GM19351 (cell line): ENCODE data around the gene TP73.

Source experiments
- ATAC-seq: cut with Tn5 transposase; IDR thresholded peaks from one replicate; pipeline ENCODE4 v1.9.1; 2021; ENCODE audit warnings: mild to moderate bottlenecking, moderate library complexity; ENCODE audit not compliant: unreplicated experiment

Gene TP73

GRCh38 chr1:3756394-3756793 lies 104.1 kb downstream of the TP73 start:
- no peak for ATAC-seq

- no peak for ATAC-seq
Observed at GRCh38 chr1:3759164-3759563, 106.8 kb downstream of the TP73 start.

- no peak for ATAC-seq
Observed at GRCh38 chr1:3759796-3760195, 107.5 kb downstream of the TP73 start.

- no peak for ATAC-seq
Observed at GRCh38 chr1:3761296-3762010, 109.1 kb downstream of the TP73 start.

- no peak for ATAC-seq
Observed at GRCh38 chr1:3762151-3762872, 110.0 kb downstream of the TP73 start.

GRCh38 chr1:3762873-3763228 lies 110.5 kb downstream of the TP73 start:
- no peak for ATAC-seq

- no peak for ATAC-seq
Observed at GRCh38 chr1:3763351-3764125, 111.2 kb downstream of the TP73 start.

- ATAC-seq, result no peak
Observed at GRCh38 chr1:3767328-3767925, 115.1 kb downstream of the TP73 start.

GRCh38 chr1:3768811-3769390 lies 116.6 kb downstream of the TP73 start:
- ATAC-seq, result no peak

GRCh38 chr1:3770047-3770765 lies 117.9 kb downstream of the TP73 start:
- ATAC-seq, result no peak

GRCh38 chr1:3771108-3772026 lies 119.1 kb downstream of the TP73 start:
- ATAC-seq, result no peak

- ATAC-seq, result peak; percentile 63
Observed at GRCh38 chr1:3772027-3772714, 119.9 kb downstream of the TP73 start.

- ATAC-seq, result no peak
Observed at GRCh38 chr1:3772715-3773571, 120.6 kb downstream of the TP73 start, which contains the start of gene SMIM1. SMIM1 (plus strand) TSS chr1:3772749; CDS start chr1:3775374, 2,625 bp downstream.

GRCh38 chr1:3773572-3774275 lies 121.4 kb downstream of the TP73 start:
- no peak for ATAC-seq

- no peak for ATAC-seq
Observed at GRCh38 chr1:3774276-3774945, 122.1 kb downstream of the TP73 start.

- ATAC-seq, result no peak
Observed at GRCh38 chr1:3774946-3775489, 122.7 kb downstream of the TP73 start.
